AG10803 (cell line): Measurements from ENCODE around the gene SERPINI1.

Source experiments
- DNase-seq: peaks from one replicate; pipeline ENCODE4 v3.0.0; 2010; ENCODE audit warnings: low read depth
- H3K4me3 ChIP-seq: 2 replicates; pipeline ENCODE4 v1.5.1; 2011; ENCODE audit warnings: mild to moderate bottlenecking, low read length, control low read depth
- TF ChIP-seq, protein P1 (sequence below): conservative IDR thresholded peaks from 2 replicates; pipeline ENCODE4 v1.5.1; 2011; ENCODE audit warnings: mild to moderate bottlenecking, low read length, control low read depth, inconsistent platforms

The SERPINI1 gene

GRCh38 chr3:167872032-167872431, 136.5 kb downstream of the SERPINI1 start:
- DNase-seq, result no peak
- no peak overlapping the region for H3K4me3 ChIP-seq
- TF ChIP-seq, protein P1, sequence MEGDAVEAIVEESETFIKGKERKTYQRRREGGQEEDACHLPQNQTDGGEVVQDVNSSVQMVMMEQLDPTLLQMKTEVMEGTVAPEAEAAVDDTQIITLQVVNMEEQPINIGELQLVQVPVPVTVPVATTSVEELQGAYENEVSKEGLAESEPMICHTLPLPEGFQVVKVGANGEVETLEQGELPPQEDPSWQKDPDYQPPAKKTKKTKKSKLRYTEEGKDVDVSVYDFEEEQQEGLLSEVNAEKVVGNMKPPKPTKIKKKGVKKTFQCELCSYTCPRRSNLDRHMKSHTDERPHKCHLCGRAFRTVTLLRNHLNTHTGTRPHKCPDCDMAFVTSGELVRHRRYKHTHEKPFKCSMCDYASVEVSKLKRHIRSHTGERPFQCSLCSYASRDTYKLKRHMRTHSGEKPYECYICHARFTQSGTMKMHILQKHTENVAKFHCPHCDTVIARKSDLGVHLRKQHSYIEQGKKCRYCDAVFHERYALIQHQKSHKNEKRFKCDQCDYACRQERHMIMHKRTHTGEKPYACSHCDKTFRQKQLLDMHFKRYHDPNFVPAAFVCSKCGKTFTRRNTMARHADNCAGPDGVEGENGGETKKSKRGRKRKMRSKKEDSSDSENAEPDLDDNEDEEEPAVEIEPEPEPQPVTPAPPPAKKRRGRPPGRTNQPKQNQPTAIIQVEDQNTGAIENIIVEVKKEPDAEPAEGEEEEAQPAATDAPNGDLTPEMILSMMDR, result no peak

- TF ChIP-seq, protein P1, result no peak; the same call in 1 of the 2 replicates
- no peak overlapping the region for H3K4me3 ChIP-seq
- DNase-seq, result no peak
Measured at GRCh38 chr3:167872941-167873340, 137.4 kb downstream of the SERPINI1 start.

DNA sequence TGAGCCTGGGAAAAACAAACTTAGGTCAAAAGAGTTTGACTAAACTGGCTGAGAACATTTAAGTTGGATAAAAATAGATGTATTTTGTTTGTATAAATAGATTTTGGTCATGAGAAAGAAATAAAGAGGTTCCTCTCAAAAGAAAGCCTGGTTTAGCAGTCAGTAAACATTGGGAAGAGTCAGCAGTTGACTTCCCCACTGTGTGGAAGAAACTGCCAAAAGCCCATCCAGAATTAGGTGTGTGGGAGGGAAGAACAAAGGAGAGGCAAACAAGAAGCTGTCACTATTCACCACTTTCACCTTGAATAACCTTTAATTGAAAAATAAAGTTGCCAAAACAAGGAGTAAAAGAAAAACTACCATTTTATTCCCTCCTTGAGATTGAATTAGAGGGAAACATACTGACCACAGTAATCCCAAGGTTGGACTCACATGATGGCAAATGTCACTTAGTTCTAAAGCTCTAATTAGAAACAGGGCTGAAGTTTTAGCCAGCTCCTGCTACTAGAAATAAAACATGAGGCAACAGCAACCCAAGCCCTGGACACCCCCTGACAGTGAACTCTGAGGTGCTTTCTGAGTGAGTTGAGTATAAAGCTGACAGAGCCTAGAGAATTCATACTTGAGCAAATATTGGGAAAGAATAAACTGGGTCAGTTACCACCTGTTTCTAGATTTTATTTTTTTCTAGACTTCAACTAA, 139.3 kb downstream of the SERPINI1 start:
- H3K4me3 ChIP-seq, result no peak overlapping the region
- DNase-seq, result no peak
- TF ChIP-seq, protein P1, result no peak
